Naive thymus-derived CD8-positive, alpha-beta T cell (primary cell): ENCODE results near the gene UBE2E2. TPM values are rescaled to one million over a fixed set of nuclear protein-coding genes. Genes with fewer than 3 reads are reported as not detected.
A peak's percentile ranks its signal among the peaks of the same experiment; 100 is the strongest.

Source experiments
- ATAC-seq, 2 donors: fragments of 150-1000 bp; cut with Tn5 transposase in 1 of 2; sonication (Bioruptor Pico), chemical (Tn5 transposase) in 1 of 2; 1 replicate in 1 of 2; 2 replicates in 1 of 2; pipeline ENCODE4 v1.10.0; 2021; ENCODE audit warnings: mild to moderate bottlenecking in 2 of 2, moderate library complexity in 2 of 2
- POLR2A ChIA-PET: fragments of 350-600 bp; sonication (Branson Sonifier 250); formaldehyde crosslinking; loops from one replicate; lab custom pipeline; 2021; ENCODE audit warnings: antibody characterized with exemption; lab: Charles Lee
- DNase-seq, 10 donors: peaks; one replicate each; pipeline versions ENCODE4 v3.0.0 to v3.0.0-alpha.2; 2020 to 2022
- H3K27ac Mint-ChIP-seq, 10 donors: one replicate each; pipeline ENCODE4 v1.8.0; 2020 to 2022; ENCODE audit warnings: mild to moderate bottlenecking in 10 of 10, mixed read lengths in 10 of 10, moderate library complexity in 4 of 10, inconsistent platforms in 1 of 10
- H3K27me3 Mint-ChIP-seq, 5 donors: one replicate each; pipeline ENCODE4 v1.8.0; 2021 to 2022; ENCODE audit warnings: mixed read lengths in 5 of 5
- H3K36me3 Mint-ChIP-seq, 3 donors: one replicate each; pipeline ENCODE4 v1.8.0; 2020 to 2022; ENCODE audit warnings: mixed read lengths in 3 of 3, mild to moderate bottlenecking in 2 of 3, inconsistent platforms in 1 of 3
- H3K4me1 Mint-ChIP-seq, 4 donors: one replicate each; pipeline ENCODE4 v1.8.0; 2021 to 2022; ENCODE audit warnings: mixed read lengths in 4 of 4
- H3K4me3 Mint-ChIP-seq, 10 donors: one replicate each; pipeline ENCODE4 v1.8.0; 2020 to 2022; ENCODE audit warnings: mild to moderate bottlenecking in 10 of 10, mixed read lengths in 10 of 10, moderate library complexity in 6 of 10, inconsistent platforms in 1 of 10
- H3K9me3 Mint-ChIP-seq, 9 donors: one replicate each; pipeline ENCODE4 v1.8.0; 2020 to 2022; ENCODE audit warnings: mixed read lengths in 9 of 9, mild to moderate bottlenecking in 3 of 9, inconsistent platforms in 1 of 9, moderate library complexity in 1 of 9
- polyA plus RNA-seq, 3 donors: library from polyadenylated mRNA; unstranded; fragments of 300-500 nt; fragmentation: Illumina TruSeq; gene quantifications; one replicate each; pipeline ENCODE4 v1.2.3, GENCODE V29; 2021
- total RNA-seq, 8 experiments: library from RNA in 2 of 8; stranded (reverse) in 2 of 8; gene quantifications; one replicate each; pipeline ENCODE4 v1.2.3 and lab custom pipeline; 2021 to 2026

UBE2E2 gene
- total and polyA plus RNA-seq, 5 experiments from 2014 or later: 12.5 to 19.6 (median 14.0) TPM

GRCh38 chr3:23271876-23272741 lies 69.0 kb downstream of the UBE2E2 start:
- Mint-ChIP-seq H3K27me3 (no peaks in the 10 kb centered on the region), H3K36me3 (peaks cover 0 to 14% (median 5%) of the 10 kb centered on the region in 3 donors), H3K4me3 (peak overlapping the region in 1 of 10 donors; percentile 20), H3K4me1 (peaks cover 12 to 30% (median 24%) of the 10 kb centered on the region in 4 donors), H3K27ac (peak overlapping the region in 1 of 10 donors; percentile 79), H3K9me3 (peaks cover 0 to 20% (median 7%) of the 10 kb centered on the region in 9 donors)
- ATAC-seq (no peak), DNase-seq (no peak)
- POLR2A ChIA-PET: no interaction called here

- Mint-ChIP-seq H3K9me3 (peaks cover 0 to 20% (median 7%) of the 10 kb centered on the region in 9 donors), H3K4me3 (no peak overlapping the region), H3K27me3 (no peaks in the 10 kb centered on the region), H3K27ac (no peak overlapping the region), H3K36me3 (peaks cover 0 to 14% (median 5%) of the 10 kb centered on the region in 3 donors), H3K4me1 (peaks cover 12 to 30% (median 24%) of the 10 kb centered on the region in 4 donors)
- POLR2A ChIA-PET: no interaction called here
- ATAC-seq (no peak), DNase-seq (no peak)
Observed at GRCh38 chr3:23272820-23273219, 69.7 kb downstream of the UBE2E2 start.

GRCh38 chr3:23275061-23275460 lies 71.9 kb downstream of the UBE2E2 start:
- no peak for DNase-seq
- Mint-ChIP-seq H3K4me3 (no peak overlapping the region), H3K27ac (peak overlapping the region in 2 of 10 donors; percentile 45 to 48), H3K9me3 (peaks cover 0 to 12% (median 4%) of the 10 kb centered on the region in 9 donors), H3K27me3 (no peaks in the 10 kb centered on the region), H3K36me3 (peaks cover 0 to 14% (median 6%) of the 10 kb centered on the region in 3 donors), H3K4me1 (peaks cover 11 to 31% (median 18%) of the 10 kb centered on the region in 4 donors)
- POLR2A ChIA-PET: no interaction called here
- no peak for ATAC-seq

- Mint-ChIP-seq H3K4me3 (no peak overlapping the region), H3K27me3 (no peaks in the 10 kb centered on the region), H3K36me3 (peaks cover 0 to 11% (median 6%) of the 10 kb centered on the region in 3 donors), H3K27ac (no peak overlapping the region), H3K9me3 (peaks cover 0 to 6% (median 0%) of the 10 kb centered on the region in 9 donors), H3K4me1 (peaks cover 4 to 31% (median 13%) of the 10 kb centered on the region in 4 donors)
- POLR2A ChIA-PET: no interaction called here
- no peak for DNase-seq
- ATAC-seq: no peak
Observed at GRCh38 chr3:23275814-23276213, 72.7 kb downstream of the UBE2E2 start.

GRCh38 chr3:23276913-23277658 lies 74.0 kb downstream of the UBE2E2 start:
- no peak overlapping the region for H3K4me3 Mint-ChIP-seq
- H3K36me3 Mint-ChIP-seq: peaks cover 0 to 5% (median 2%) of the 10 kb centered on the region in 3 donors
- no peaks in the 10 kb centered on the region for H3K27me3 Mint-ChIP-seq
- no peak overlapping the region for H3K27ac Mint-ChIP-seq
- no peak for DNase-seq
- peaks cover 4 to 32% (median 14%) of the 10 kb centered on the region in 4 donors for H3K4me1 Mint-ChIP-seq
- POLR2A ChIA-PET: no interaction called here
- peaks cover 0 to 2% (median 0%) of the 10 kb centered on the region in 9 donors for H3K9me3 Mint-ChIP-seq
- no peak for ATAC-seq

GRCh38 chr3:23277688-23278087 lies 74.6 kb downstream of the UBE2E2 start:
- no peak overlapping the region for H3K27ac Mint-ChIP-seq
- H3K36me3 Mint-ChIP-seq: peaks cover 0 to 2% (median 1%) of the 10 kb centered on the region in 3 donors
- H3K4me3 Mint-ChIP-seq: no peak overlapping the region
- DNase-seq: no peak
- H3K27me3 Mint-ChIP-seq: no peaks in the 10 kb centered on the region
- ATAC-seq: no peak
- no peaks in the 10 kb centered on the region for H3K9me3 Mint-ChIP-seq
- H3K4me1 Mint-ChIP-seq: peaks cover 4 to 32% (median 10%) of the 10 kb centered on the region in 4 donors
- POLR2A ChIA-PET: no interaction called here

GRCh38 chr3:23283625-23284024 lies 80.5 kb downstream of the UBE2E2 start:
- POLR2A ChIA-PET: no interaction called here
- H3K9me3 Mint-ChIP-seq: peaks cover 0 to 35% (median 30%) of the 10 kb centered on the region in 9 donors
- ATAC-seq (no peak), DNase-seq (no peak)
- no peak overlapping the region for H3K4me3 Mint-ChIP-seq
- H3K27me3 Mint-ChIP-seq: no peaks in the 10 kb centered on the region
- H3K36me3 Mint-ChIP-seq: peaks cover 3 to 31% (median 31%) of the 10 kb centered on the region in 3 donors
- peaks cover 3 to 20% (median 6%) of the 10 kb centered on the region in 4 donors for H3K4me1 Mint-ChIP-seq
- H3K27ac Mint-ChIP-seq: no peak overlapping the region

- no peaks in the 10 kb centered on the region for H3K27me3 Mint-ChIP-seq
- no peak for ATAC-seq
- H3K4me3 Mint-ChIP-seq: no peak overlapping the region
- no peak overlapping the region for H3K27ac Mint-ChIP-seq
- H3K9me3 Mint-ChIP-seq: peaks cover 0 to 36% (median 30%) of the 10 kb centered on the region in 9 donors
- H3K36me3 Mint-ChIP-seq: peaks cover 3 to 32% (median 31%) of the 10 kb centered on the region in 3 donors
- no peak for DNase-seq
- POLR2A ChIA-PET: no interaction called here
- peaks cover 0 to 12% (median 4%) of the 10 kb centered on the region in 4 donors for H3K4me1 Mint-ChIP-seq
Observed at GRCh38 chr3:23288286-23288685, 85.2 kb downstream of the UBE2E2 start.

- Mint-ChIP-seq H3K36me3 (peaks cover 3 to 32% (median 31%) of the 10 kb centered on the region in 3 donors), H3K4me1 (peaks cover 0 to 12% (median 4%) of the 10 kb centered on the region in 4 donors), H3K9me3 (peaks cover 0 to 36% (median 30%) of the 10 kb centered on the region in 9 donors), H3K4me3 (no peak overlapping the region), H3K27me3 (no peaks in the 10 kb centered on the region), H3K27ac (no peak overlapping the region)
- DNase-seq (no peak), ATAC-seq (no peak)
- POLR2A ChIA-PET: no interaction called here
Observed at GRCh38 chr3:23288715-23289114, 85.6 kb downstream of the UBE2E2 start.

- Mint-ChIP-seq H3K27ac (no peak overlapping the region), H3K27me3 (no peaks in the 10 kb centered on the region), H3K4me3 (no peak overlapping the region), H3K4me1 (peaks cover 2 to 20% (median 5%) of the 10 kb centered on the region in 4 donors), H3K36me3 (peaks cover 3 to 18% (median 10%) of the 10 kb centered on the region in 3 donors), H3K9me3 (peaks cover 0 to 19% (median 9%) of the 10 kb centered on the region in 9 donors)
- POLR2A ChIA-PET: no interaction called here
- DNase-seq: no peak
- no peak for ATAC-seq
Observed at GRCh38 chr3:23292432-23292831, 89.3 kb downstream of the UBE2E2 start.

GRCh38 chr3:23294770-23295387 lies 91.8 kb downstream of the UBE2E2 start:
- peaks cover 0 to 16% (median 6%) of the 10 kb centered on the region in 9 donors for H3K9me3 Mint-ChIP-seq
- POLR2A ChIA-PET: no interaction called here

GRCh38 chr3:23301819-23302218 lies 98.7 kb downstream of the UBE2E2 start:
- Mint-ChIP-seq H3K4me3 (no peak overlapping the region), H3K4me1 (peaks cover 6 to 18% (median 8%) of the 10 kb centered on the region in 4 donors), H3K36me3 (peaks cover 5 to 12% (median 11%) of the 10 kb centered on the region in 3 donors), H3K9me3 (peaks cover 0 to 30% (median 9%) of the 10 kb centered on the region in 9 donors), H3K27me3 (no peaks in the 10 kb centered on the region), H3K27ac (no peak overlapping the region)
- DNase-seq: no peak
- no peak for ATAC-seq
- POLR2A ChIA-PET: no interaction called here

More at GRCh38 chr3:23294770-23295387, 91.8 kb downstream of the UBE2E2 start:
- Mint-ChIP-seq H3K36me3 (peaks cover 0 to 12% (median 0%) of the 10 kb centered on the region in 3 donors), H3K4me3 (no peak overlapping the region), H3K4me1 (peaks cover 2 to 9% (median 7%) of the 10 kb centered on the region in 4 donors), H3K27ac (no peak overlapping the region), H3K27me3 (no peaks in the 10 kb centered on the region)
- ATAC-seq: no peak
- DNase-seq: no peak
